GM12878 (cell line): ENCODE data around the gene APPL2. TPM values are rescaled to one million over a fixed set of nuclear protein-coding genes. Genes with fewer than 3 reads are reported as not detected.

Source experiments
- ATAC-seq: fragments of 200-7000 bp; cut with Tn5 transposase; 3 replicates; pipeline ENCODE4 v1.9.1; 2020; ENCODE audit warnings: mild to moderate bottlenecking, moderate library complexity
- BruUV-seq: library from RNA; stranded (reverse); fragments of 400-500 nt; replicated peaks from 2 replicates; lab custom pipeline; 2021; lab: Mats Ljungman, UMichigan
- CTCF ChIA-PET: fragments of 300-600 bp; sonication (Branson Sonifier 250); formaldehyde crosslinking; extraction: SDS; loops from one replicate; lab custom pipeline; 2021; ENCODE audit warnings: inconsistent platforms; lab: Yijun Ruan, JAX
- POLR2A ChIA-PET: fragments of 350-600 bp; formaldehyde crosslinking; extraction: SDS; loops from one replicate; lab custom pipeline; 2021; ENCODE audit warnings: inconsistent platforms; lab: Charles Lee
- RAD21 ChIA-PET: fragments of 300-600 bp; sonication (Branson Sonifier 250); formaldehyde crosslinking; loops from one replicate; lab custom pipeline; 2023; ENCODE audit warnings: antibody characterized with exemption; ENCODE audit not compliant: unreplicated experiment; lab: Charles Lee
- SMC1A ChIA-PET: fragments of 300-600 bp; sonication (Branson Sonifier 250); formaldehyde crosslinking; loops from one replicate; lab custom pipeline; 2023; ENCODE audit not compliant: unreplicated experiment, uncharacterized antibody; lab: Charles Lee
- DNase-seq: peaks from one replicate; pipeline ENCODE4 v3.0.0-alpha.2; 2011; ENCODE audit warnings: low read depth, low spot score
- FAIRE-seq: peaks from 3 replicates; lab custom pipeline; 2011; peaks lifted over from hg19 to GRCh38; lab: Jason Lieb, UNC
- H2AFZ ChIP-seq: 2 replicates; pipeline ENCODE4 v1.6.0; 2011; ENCODE audit warnings: low read depth, low read length, control low read depth; ENCODE audit not compliant: control insufficient read depth
- H3K27ac ChIP-seq: 2 replicates; pipeline ENCODE4 v1.5.1; 2011; ENCODE audit warnings: control low read depth; ENCODE audit not compliant: control insufficient read depth, insufficient read depth
- H3K27me3 ChIP-seq, 2 experiments: replicated peaks in 1 of 2; 2 replicates each; pipeline versions ENCODE4 v1.6.0 to v1.6.1; 2011; ENCODE audit warnings: low read length in 1 of 2; ENCODE audit not compliant: control insufficient read depth in 2 of 2, insufficient read depth in 2 of 2
- H3K36me3 ChIP-seq, 2 experiments: 2 replicates each; pipeline ENCODE4 v1.5.1; 2011; ENCODE audit warnings: low read length in 1 of 2; ENCODE audit not compliant: control insufficient read depth in 2 of 2, insufficient read depth in 2 of 2
- H3K4me1 ChIP-seq: 2 replicates; pipeline ENCODE4 v1.6.1; 2011; ENCODE audit warnings: mild to moderate bottlenecking, low read length, moderate library complexity, mixed read lengths; ENCODE audit not compliant: control insufficient read depth, insufficient read depth
- H3K4me2 ChIP-seq: 2 replicates; pipeline ENCODE4 v1.6.0; 2011; ENCODE audit warnings: control low read depth; ENCODE audit not compliant: control insufficient read depth, insufficient read depth
- H3K4me3 ChIP-seq: fragments of 200-600 bp; sonication (generic); 2 replicates; pipeline ENCODE4 v1.5.1; 2016
- H3K79me2 ChIP-seq: 2 replicates; pipeline ENCODE4 v1.6.0; 2011; ENCODE audit warnings: low read length; ENCODE audit not compliant: control insufficient read depth, insufficient read depth
- H3K9ac ChIP-seq: 2 replicates; pipeline ENCODE4 v1.8.0; 2011; ENCODE audit warnings: low read length, control low read depth, mixed read lengths; ENCODE audit not compliant: control insufficient read depth, insufficient read depth
- H3K9me3 ChIP-seq: replicated peaks from 3 replicates; pipeline ENCODE4 v1.5.1; 2011; ENCODE audit warnings: mild to moderate bottlenecking, low read length; ENCODE audit not compliant: control insufficient read depth, insufficient read depth
- H4K20me1 ChIP-seq: 2 replicates; pipeline ENCODE4 v1.6.0; 2011; ENCODE audit not compliant: control insufficient read depth, insufficient read depth
- ASH2L ChIP-seq: fragments of 300-600, 200-600 bp; sonication (generic); IDR thresholded peaks from 2 replicates; pipeline ENCODE4 v1.6.1; 2017; ENCODE audit warnings: low read depth, mild to moderate bottlenecking, borderline replicate concordance
- ATF7 ChIP-seq: fragments of 450-650 bp; IDR thresholded peaks from 2 replicates; pipeline ENCODE4 v1.6.1; 2016; ENCODE audit warnings: low read depth, mild to moderate bottlenecking
- CEBPB ChIP-seq, 2 experiments: fragments of 150-350 bp in 1 of 2; IDR thresholded peaks; 2 replicates each; pipeline ENCODE4 v1.6.1; 2012 to 2014; ENCODE audit warnings: low read depth in 2 of 2, low read length in 2 of 2, borderline replicate concordance in 1 of 2, inconsistent platforms in 1 of 2
- CHD4 ChIP-seq: fragments of 200-600 bp; sonication (generic); IDR thresholded peaks from 2 replicates; pipeline ENCODE4 v1.6.1; 2016; ENCODE audit warnings: mild to moderate bottlenecking
- DPF2 ChIP-seq: fragments of 450-650 bp; IDR thresholded peaks from 2 replicates; pipeline ENCODE4 v1.6.1; 2017; ENCODE audit warnings: mild to moderate bottlenecking
- JUND ChIP-seq: IDR thresholded peaks from 2 replicates; pipeline ENCODE4 v1.6.1; 2012; ENCODE audit warnings: low read depth, mild to moderate bottlenecking, low read length, improper control_type of control experiment, moderate library complexity
- NBN ChIP-seq: fragments of 450-650 bp; IDR thresholded peaks from 2 replicates; pipeline ENCODE4 v1.6.1; 2016
- NFYA ChIP-seq: IDR thresholded peaks from 2 replicates; pipeline ENCODE4 v1.6.1; 2011; ENCODE audit warnings: low read depth, mild to moderate bottlenecking, low read length, improper control_type of control experiment, borderline replicate concordance
- NR2C2 ChIP-seq: IDR thresholded peaks from 2 replicates; pipeline ENCODE4 v1.6.1; 2011; ENCODE audit warnings: borderline replicate concordance, low read depth; ENCODE audit not compliant: control insufficient read depth, insufficient read length
- NR2F1 ChIP-seq: fragments of 450-650 bp; conservative IDR thresholded peaks from 2 replicates; pipeline ENCODE4 v1.6.1; 2017; ENCODE audit warnings: mild to moderate bottlenecking
- NRF1 ChIP-seq: conservative IDR thresholded peaks from 2 replicates; pipeline ENCODE4 v1.6.1; 2011; ENCODE audit warnings: mild to moderate bottlenecking, low read depth, low read length, improper control_type of control experiment
- RBBP5 ChIP-seq: fragments of 200-600 bp; sonication (generic); conservative IDR thresholded peaks from 2 replicates; pipeline ENCODE4 v1.6.1; 2016
- SMC3 ChIP-seq: IDR thresholded peaks from 2 replicates; pipeline ENCODE4 v1.6.1; 2011; ENCODE audit warnings: low read length, improper control_type of control experiment, borderline replicate concordance
- ZNF207 ChIP-seq: fragments of 450-650 bp; IDR thresholded peaks from 2 replicates; pipeline ENCODE4 v1.6.1; 2014; ENCODE audit warnings: antibody characterized with exemption, mild to moderate bottlenecking, borderline replicate concordance
- ZNF24 ChIP-seq: fragments of 450-650 bp; IDR thresholded peaks from 2 replicates; pipeline ENCODE4 v1.6.1; 2017; ENCODE audit warnings: antibody characterized with exemption, mild to moderate bottlenecking
- ZSCAN29 ChIP-seq: fragments of 450-650 bp; IDR thresholded peaks from 2 replicates; pipeline ENCODE4 v1.6.1; 2017; ENCODE audit warnings: mild to moderate bottlenecking, moderate library complexity
- WGBS: methylation state at CpG from one replicate; pipeline ENCODE4 v1.1.6; 2016; ENCODE audit warnings: low lambda C conversion rate; ENCODE audit not compliant: insufficient replicate concordance, insufficient coverage; ENCODE audit errors: missing lambda C conversion rate; 5-methylcytosine and 5-hydroxymethylcytosine counted together
- in situ Hi-C: fragments of 300-500 bp; cut with MboI; formaldehyde crosslinking; loops from 9 replicates; pipeline ENCODE4 v1.14.3; 2018; ENCODE audit warnings: mixed read lengths
- intact Hi-C: fragments of 100-400 bp; cut with micrococcal nuclease; formaldehyde crosslinking; loops from one replicate; pipeline ENCODE4 v1.14.2; 2022; ENCODE audit not compliant: unreplicated experiment
- polyA plus RNA-seq, 11 experiments: library from polyadenylated mRNA; depleted of rRNA in 4 of 11; unstranded in 6 of 11; stranded (reverse) in 5 of 11; fragments of >200 nt; fragmentation: Nextera tagmentation in 4 of 11; fragmentation: Illumina TruSeq in 1 of 11; extraction: Ambion mirVana in 4 of 11; extraction: Trizol in 1 of 11; gene quantifications; 1 replicate in 1 of 11; 2 replicates in 10 of 11; pipeline versions ENCODE4 v1.2.1 to v1.2.3, GENCODE V29; 2011 to 2016; ENCODE audit warnings: inconsistent platforms in 2 of 11, missing spikeins in 2 of 11, low read depth in 1 of 11
- total RNA-seq, 4 experiments: library from RNA; depleted of rRNA in 3 of 4; stranded (reverse); fragments of >200 nt in 3 of 4; fragmentation: Illumina TruSeq in 1 of 4; extraction: Trizol in 1 of 4; gene quantifications; 2 replicates each; pipeline versions ENCODE4 v1.2.1 to v1.2.3, GENCODE V29; 2013 to 2021

Gene APPL2
- total and polyA plus RNA-seq, 10 of the 15 experiments (the other 5 are each of a cell fraction or from before 2014, with no cell fraction given): 1.9 to 14.2 (median 7.5) TPM

- intact Hi-C loops: no loop called here
- no peak for DNase-seq
- H3K4me1 ChIP-seq: no peaks in the 10 kb centered on the region
- no peak overlapping the region for H2AFZ ChIP-seq
- no TSS peak for BruUV-seq
- POLR2A ChIA-PET: interaction anchor here (1.0 kb wide), 1 partner anchor 49 kb away, joined by 3 read pairs; no protein-coding TSS in a partner anchor
- H3K79me2 ChIP-seq: no peaks in the 10 kb centered on the region
- CTCF ChIA-PET: no interaction called here
- in situ Hi-C loops: no loop called here
- no peak overlapping the region for H3K4me3 ChIP-seq
- no peak overlapping the region for H3K9ac ChIP-seq
- TF ChIP-seq ZNF207: no peak
- TF ChIP-seq, all 136 proteins: peak for 0
- Histone ChIP-seq H3K27me3 (no peaks in the 10 kb centered on the region), H3K9me3 (no peaks in the 10 kb centered on the region; the same call in 2 of the 3 replicates), H3K27ac (no peak overlapping the region), H3K4me2 (no peak overlapping the region), H3K36me3 (no peaks in the 10 kb centered on the region), H4K20me1 (no peaks in the 10 kb centered on the region)
- no peak for ATAC-seq
- no peak for FAIRE-seq
- SMC1A ChIA-PET: interaction anchor here (0.6 kb wide), 1 partner anchor 363 kb away, joined by 3 read pairs; no protein-coding TSS in a partner anchor
- RAD21 ChIA-PET: no interaction called here
- 36% methylated on average over 3 of the region's 3 CpGs for WGBS
Observed at GRCh38 chr12:105253866-105254513, 18.0 kb upstream of the APPL2 start.

- ChIA-PET CTCF (no interaction called here), SMC1A (no interaction called here), POLR2A (interaction anchor here (1.0 kb wide), 1 partner anchor 48 kb away, joined by 3 read pairs; no protein-coding TSS in a partner anchor), RAD21 (no interaction called here)
- Histone ChIP-seq H3K4me1 (no peaks in the 10 kb centered on the region), H3K4me2 (no peak overlapping the region), H3K27me3 (no peaks in the 10 kb centered on the region), H3K4me3 (no peak overlapping the region), H3K79me2 (no peaks in the 10 kb centered on the region), H3K9me3 (no peaks in the 10 kb centered on the region), H3K9ac (no peak overlapping the region), H3K27ac (no peak overlapping the region), H3K36me3 (no peaks in the 10 kb centered on the region), H2AFZ (no peak overlapping the region), H4K20me1 (no peaks in the 10 kb centered on the region)
- BruUV-seq: no TSS peak
- WGBS: 52% methylated on average over 5 of the region's 5 CpGs
- ATAC-seq (no peak), FAIRE-seq (no peak), DNase-seq (no peak)
- TF ChIP-seq JUND (no peak), ZSCAN29 (no peak), CHD4 (no peak), CEBPB (IDR thresholded peaks at IDR 0.05; ENCODE audit: borderline replicate concordance in 1 of 2, low read depth in 2 of 2, low read length in 2 of 2) (no peak), NR2C2 (no peak), DPF2 (no peak), ZNF207 (no peak), NRF1 (no peak), ATF7 (no peak), SMC3 (no peak), NBN (no peak), ZNF24 (no peak), ASH2L (no peak), NFYA (no peak), RBBP5 (no peak), NR2F1 (no peak)
- in situ Hi-C loops: no loop called here
- intact Hi-C loops: no loop called here
Observed at GRCh38 chr12:105252901-105253300, 16.9 kb upstream of the APPL2 start.
